ENCODE data around the gene KIF2A. TPM values are rescaled to one million over a fixed set of nuclear protein-coding genes. Genes with fewer than 3 reads are reported as not detected.

Gene KIF2A
- total and polyA plus RNA-seq, 2 donors (not counting 3 experiments of a cell fraction or from before 2014, with no cell fraction given) = 17.1 to 65.1 TPM

DNA sequence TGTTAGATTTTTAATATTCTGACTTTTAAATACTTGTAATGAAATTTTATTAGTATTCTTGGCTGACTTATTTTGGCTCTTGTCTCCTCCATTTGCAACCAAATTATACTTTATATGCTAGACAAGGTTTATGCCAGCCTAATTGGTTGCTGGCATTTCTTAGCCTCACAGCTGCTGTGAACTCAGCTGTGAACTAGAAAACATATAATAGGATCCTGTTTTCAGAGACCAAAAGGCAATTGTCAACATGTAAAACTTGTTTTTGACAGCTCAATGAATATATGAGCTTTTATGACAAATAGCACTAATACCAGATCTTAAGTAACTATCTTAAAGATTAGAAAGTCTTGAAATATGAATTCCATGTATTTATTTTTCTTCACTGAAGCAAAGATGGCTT, 25.9 kb downstream of the KIF2A start:
- no peak overlapping the region for H3K4me3 ChIP-seq (replicated peaks in 1 of 3; ENCODE audit: insufficient read depth in 1 of 3, low read depth in 1 of 3, low read length in 3 of 3)
- H3K9ac ChIP-seq (replicated peaks; ENCODE audit: extremely low read depth, insufficient read depth, low read length) = no peak overlapping the region
- H3K9me3 ChIP-seq (replicated peaks; ENCODE audit: control insufficient read depth, insufficient read depth, low read length) = no peaks in the 10 kb centered on the region
- no peaks in the 10 kb centered on the region for H3K27me3 ChIP-seq (ENCODE audit: control insufficient read depth in 2 of 2, insufficient read depth in 2 of 2, low read length in 2 of 2)
- H3K27ac ChIP-seq (ENCODE audit: insufficient read depth, low read depth, low read length) = no peak overlapping the region
- peaks cover 68% of the 10 kb centered on the region for H3K79me2 ChIP-seq (ENCODE audit: control insufficient read depth, insufficient read depth, low read length)
- H3K4me2 ChIP-seq (ENCODE audit: insufficient read depth, low read length) = no peak overlapping the region
- H3K9me1 ChIP-seq (replicated peaks; ENCODE audit: control insufficient read depth, extremely low read depth, insufficient read depth, low read length) = no peaks in the 10 kb centered on the region
- peaks cover 0 to 8% of the 10 kb centered on the region in 2 experiments for H3K36me3 ChIP-seq (ENCODE audit: control insufficient read depth in 2 of 2, extremely low read depth in 1 of 2, insufficient read depth in 2 of 2, low read length in 2 of 2)
- intact Hi-C loops (cut with micrococcal nuclease) = no loop called here
- no peaks in the 10 kb centered on the region for H3K4me1 ChIP-seq (ENCODE audit: control insufficient read depth, extremely low read depth, insufficient read depth, low read length)
- ChIA-PET CTCF (interaction anchor here (1.2 to 1.7 kb wide), 4 partner anchors 12 to 107 kb away, joined by 4 to 6 read pairs (median 4); no protein-coding TSS in a partner anchor), POLR2A (no interaction called here)
- dilution Hi-C loops (cut with MboI; ENCODE audit: extremely low pct_ligation_motif_present, low sequenced_read_pairs) = no loop called here
- DNase-seq (ENCODE audit: low read depth, low spot score) (no peak), FAIRE-seq (no peak)
- no peak overlapping the region for H2AFZ ChIP-seq (ENCODE audit: low read depth, low read length)
- TF ChIP-seq JUN (IDR thresholded peaks at IDR 0.05; ENCODE audit: borderline replicate concordance, insufficient read depth, insufficient read length, low read depth) = no peak
- no peak for TF ChIP-seq MYC (IDR thresholded peaks at IDR 0.05; ENCODE audit: low read depth, low read length)
- no TSS peak for BruUV-seq (replicated peaks)
- H4K20me1 ChIP-seq (replicated peaks; ENCODE audit: control insufficient read depth, extremely low read depth, insufficient read depth, low read length) = peaks cover 8% of the 10 kb centered on the region

DNA sequence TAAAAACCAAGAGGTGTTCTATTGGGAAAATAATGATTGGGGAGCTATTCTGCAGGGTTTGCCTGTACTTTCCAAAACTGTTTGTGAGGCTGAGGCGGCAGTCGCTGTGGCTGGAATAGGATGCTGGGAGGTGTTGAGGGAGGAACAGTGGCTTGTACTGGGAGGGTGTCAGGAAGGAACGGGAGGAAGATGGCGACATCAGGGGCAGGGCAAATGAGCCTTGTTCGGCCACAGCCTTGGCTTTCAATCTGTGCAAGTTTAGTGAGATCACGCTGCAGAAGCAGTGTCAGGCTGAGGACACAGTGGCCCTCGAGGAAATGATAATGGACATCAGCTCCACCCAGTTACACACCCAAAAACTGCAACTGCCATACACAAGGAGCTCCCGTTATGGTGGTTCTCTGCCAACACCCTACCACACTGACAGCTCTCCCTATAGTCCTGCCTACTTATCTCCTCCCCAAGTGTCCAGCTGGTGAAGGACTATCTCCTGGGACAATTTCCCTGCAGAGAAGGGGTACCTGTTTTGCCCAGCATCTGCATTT, 27.3 kb downstream of the KIF2A start:
- Histone ChIP-seq H2AFZ (ENCODE audit: low read depth, low read length) (no peak overlapping the region), H4K20me1 (replicated peaks; ENCODE audit: control insufficient read depth, extremely low read depth, insufficient read depth, low read length) (peaks cover 8% of the 10 kb centered on the region), H3K27ac (ENCODE audit: insufficient read depth, low read depth, low read length) (no peak overlapping the region), H3K9me3 (replicated peaks; ENCODE audit: control insufficient read depth, insufficient read depth, low read length) (no peaks in the 10 kb centered on the region), H3K79me2 (ENCODE audit: control insufficient read depth, insufficient read depth, low read length) (peaks cover 57% of the 10 kb centered on the region), H3K4me1 (ENCODE audit: control insufficient read depth, extremely low read depth, insufficient read depth, low read length) (peaks cover 9% of the 10 kb centered on the region), H3K4me3 (replicated peaks in 1 of 3; ENCODE audit: insufficient read depth in 1 of 3, low read depth in 1 of 3, low read length in 3 of 3) (no peak overlapping the region), H3K9me1 (replicated peaks; ENCODE audit: control insufficient read depth, extremely low read depth, insufficient read depth, low read length) (no peaks in the 10 kb centered on the region), H3K4me2 (ENCODE audit: insufficient read depth, low read length) (no peak overlapping the region), H3K9ac (replicated peaks; ENCODE audit: extremely low read depth, insufficient read depth, low read length) (no peak overlapping the region), H3K36me3 (ENCODE audit: control insufficient read depth in 2 of 2, extremely low read depth in 1 of 2, insufficient read depth in 2 of 2, low read length in 2 of 2) (peaks cover 0 to 8% of the 10 kb centered on the region in 2 experiments), H3K27me3 (ENCODE audit: control insufficient read depth in 2 of 2, insufficient read depth in 2 of 2, low read length in 2 of 2) (no peaks in the 10 kb centered on the region)
- intact Hi-C loops (cut with micrococcal nuclease) (no loop called here), dilution Hi-C loops (cut with MboI; ENCODE audit: extremely low pct_ligation_motif_present, low sequenced_read_pairs) (no loop called here)
- ChIA-PET POLR2A (no interaction called here), CTCF (interaction anchor here (0.6 to 1.7 kb wide), 5 partner anchors 12 to 109 kb away, joined by 4 to 6 read pairs (median 4); no protein-coding TSS in a partner anchor)
- DNase-seq (ENCODE audit: low read depth, low spot score) (no peak), FAIRE-seq (no peak)
- TF ChIP-seq POLR2AphosphoS5 (IDR thresholded peaks at IDR 0.05; ENCODE audit: insufficient read depth, low read depth, low read length) (no peak), FOS (IDR thresholded peaks at IDR 0.05; ENCODE audit: borderline replicate concordance, insufficient read depth, low read length) (no peak), GATA2 (IDR thresholded peaks at IDR 0.05; ENCODE audit: insufficient read depth, insufficient read length, low read depth, low read length) (no peak)
- BruUV-seq (replicated peaks) = no TSS peak

Measured in endothelial cell of umbilical vein (primary cell).